MCF 10A (cell line): ENCODE data around the gene CCDC136. TPM values are rescaled to one million over a fixed set of nuclear protein-coding genes. Genes with fewer than 3 reads are reported as not detected.

Source experiments
- BruUV-seq: library from RNA; stranded (reverse); fragments of 400-500 nt; replicated peaks from 2 replicates; lab custom pipeline; 2021; lab: Mats Ljungman, UMichigan
- CTCF ChIA-PET: fragments of 300-600 bp; sonication (Branson Sonifier 250); formaldehyde crosslinking; extraction: SDS; loops from one replicate; lab custom pipeline; 2021; ENCODE audit warnings: antibody characterized with exemption, inconsistent platforms; lab: Yijun Ruan, JAX
- POLR2A ChIA-PET: fragments of 300-600, 350-650 bp; sonication (Branson Sonifier 250); formaldehyde crosslinking; extraction: SDS; loops from one replicate; lab custom pipeline; 2020; ENCODE audit warnings: antibody characterized with exemption, inconsistent platforms; lab: Yijun Ruan, JAX
- DNase-seq: peaks from one replicate; pipeline ENCODE4 v3.0.0-alpha.2; 2018; ENCODE audit not compliant: unreplicated experiment
- H3K27ac Mint-ChIP-seq: one replicate; pipeline ENCODE4 v1.8.0; 2022; ENCODE audit warnings: mild to moderate bottlenecking, low read depth, mixed read lengths; ENCODE audit not compliant: unreplicated experiment
- H3K27me3 Mint-ChIP-seq: one replicate; pipeline ENCODE4 v1.8.0; 2022; ENCODE audit warnings: mixed read lengths; ENCODE audit not compliant: insufficient read depth, unreplicated experiment
- H3K36me3 Mint-ChIP-seq: one replicate; pipeline ENCODE4 v1.8.0; 2022; ENCODE audit warnings: mild to moderate bottlenecking, moderate library complexity, mixed read lengths; ENCODE audit not compliant: insufficient read depth, unreplicated experiment
- H3K4me1 Mint-ChIP-seq: one replicate; pipeline ENCODE4 v1.8.0; 2022; ENCODE audit warnings: mixed read lengths; ENCODE audit not compliant: insufficient read depth, unreplicated experiment
- H3K4me3 Mint-ChIP-seq: one replicate; pipeline ENCODE4 v1.8.0; 2022; ENCODE audit warnings: mild to moderate bottlenecking, moderate library complexity, mixed read lengths; ENCODE audit not compliant: unreplicated experiment
- H3K9me3 Mint-ChIP-seq: one replicate; pipeline ENCODE4 v1.8.0; 2022; ENCODE audit warnings: mixed read lengths; ENCODE audit not compliant: unreplicated experiment
- CTCF ChIP-seq: fragments of 200-600 bp; IDR thresholded peaks from one replicate; pipeline ENCODE4 v1.8.0; 2022; ENCODE audit warnings: antibody characterized with exemption, mild to moderate bottlenecking; ENCODE audit not compliant: unreplicated experiment
- intact Hi-C: fragments of 100-400 bp; cut with micrococcal nuclease; formaldehyde crosslinking; loops from 2 replicates; pipeline ENCODE4 v1.14.1; 2022
- total RNA-seq: library from RNA; stranded (reverse); gene quantifications from 2 replicates; pipeline ENCODE4 v1.2.3, GENCODE V29; 2022

The CCDC136 gene
- total RNA-seq, 1 experiment from 2014 or later, result 3.5 TPM

GRCh38 chr7:128836729-128837348 is 45.1 kb downstream of the CCDC136 start:
- Mint-ChIP-seq H3K4me3 (no peak overlapping the region), H3K9me3 (no peaks in the 10 kb centered on the region), H3K27ac (no peak overlapping the region), H3K36me3 (no peaks in the 10 kb centered on the region), H3K27me3 (no peaks in the 10 kb centered on the region), H3K4me1 (no peaks in the 10 kb centered on the region)
- no TSS peak for BruUV-seq
- intact Hi-C loops, result no loop called here
- ChIA-PET CTCF (interaction anchor here (0.9 kb wide), 1 partner anchor 20 kb away, joined by 4 read pairs; no protein-coding TSS in a partner anchor), POLR2A (no interaction called here)
- no peak for TF ChIP-seq CTCF
- DNase-seq, result no peak

GRCh38 chr7:128837521-128837921 is 45.8 kb downstream of the CCDC136 start:
- ChIA-PET CTCF (no interaction called here), POLR2A (no interaction called here)
- H3K27ac Mint-ChIP-seq, result no peak overlapping the region
- no peaks in the 10 kb centered on the region for H3K4me1 Mint-ChIP-seq
- no peak for TF ChIP-seq CTCF
- H3K27me3 Mint-ChIP-seq, result no peaks in the 10 kb centered on the region
- BruUV-seq, result no TSS peak
- H3K9me3 Mint-ChIP-seq, result no peaks in the 10 kb centered on the region
- intact Hi-C loops, result no loop called here
- H3K4me3 Mint-ChIP-seq, result no peak overlapping the region
- DNase-seq, result no peak
- no peaks in the 10 kb centered on the region for H3K36me3 Mint-ChIP-seq

- Mint-ChIP-seq H3K27me3 (no peaks in the 10 kb centered on the region), H3K36me3 (no peaks in the 10 kb centered on the region), H3K4me3 (no peak overlapping the region), H3K9me3 (no peaks in the 10 kb centered on the region), H3K27ac (no peak overlapping the region), H3K4me1 (no peaks in the 10 kb centered on the region)
- ChIA-PET POLR2A (no interaction called here), CTCF (no interaction called here)
- intact Hi-C loops, result no loop called here
- no TSS peak for BruUV-seq
- no peak for TF ChIP-seq CTCF
- DNase-seq, result no peak
Measured at GRCh38 chr7:128838109-128838779, 46.5 kb downstream of the CCDC136 start.

GRCh38 chr7:128838981-128839731 is 47.4 kb downstream of the CCDC136 start:
- no TSS peak for BruUV-seq
- intact Hi-C loops, result no loop called here
- POLR2A ChIA-PET, result no interaction called here
- no peak overlapping the region for H3K4me3 Mint-ChIP-seq
- no peak for DNase-seq
- H3K27ac Mint-ChIP-seq, result no peak overlapping the region
- H3K27me3 Mint-ChIP-seq, result no peaks in the 10 kb centered on the region
- no peaks in the 10 kb centered on the region for H3K4me1 Mint-ChIP-seq
- no peaks in the 10 kb centered on the region for H3K9me3 Mint-ChIP-seq
- CTCF ChIA-PET, result interaction anchor here (1.3 kb wide), 1 partner anchor 23 kb away, joined by 3 read pairs; the partner anchor contains the start of gene ATP6V1F
- no peak for TF ChIP-seq CTCF
- H3K36me3 Mint-ChIP-seq, result no peaks in the 10 kb centered on the region
